TTC549 (cell line): ENCODE data around the gene PDE7B.

Source experiments
- FAIRE-seq: peaks from 2 replicates; lab custom pipeline; 2012; peaks lifted over from hg19 to GRCh38; lab: Jason Lieb, UNC

Gene PDE7B

GRCh38 chr6:135990855-135991464, 139.5 kb downstream of the PDE7B start:
- no peak for FAIRE-seq

- FAIRE-seq, result no peak
Observed at GRCh38 chr6:135992739-135993138, 141.2 kb downstream of the PDE7B start.

GRCh38 chr6:135993361-135993760, 141.9 kb downstream of the PDE7B start:
- FAIRE-seq, result no peak

- no peak for FAIRE-seq
Observed at GRCh38 chr6:135994857-135995544, 143.5 kb downstream of the PDE7B start.

GRCh38 chr6:135995545-135995898, 144.0 kb downstream of the PDE7B start:
- FAIRE-seq, result no peak

GRCh38 chr6:135996668-135997067, 145.2 kb downstream of the PDE7B start:
- no peak for FAIRE-seq

- FAIRE-seq, result no peak
Observed at GRCh38 chr6:135999393-135999792, 147.9 kb downstream of the PDE7B start.

- no peak for FAIRE-seq
Observed at GRCh38 chr6:136007345-136007744, 155.8 kb downstream of the PDE7B start.

GRCh38 chr6:136011475-136011874, 160.0 kb downstream of the PDE7B start:
- no peak for FAIRE-seq

GRCh38 chr6:136012198-136012887, 160.8 kb downstream of the PDE7B start:
- no peak for FAIRE-seq

GRCh38 chr6:136012943-136013342, 161.4 kb downstream of the PDE7B start:
- no peak for FAIRE-seq

- FAIRE-seq, result no peak
Observed at GRCh38 chr6:136014454-136015437, 163.2 kb downstream of the PDE7B start.

GRCh38 chr6:136015531-136015930, 164.0 kb downstream of the PDE7B start:
- FAIRE-seq, result no peak

GRCh38 chr6:136016228-136017225, 165.0 kb downstream of the PDE7B start:
- no peak for FAIRE-seq

- no peak for FAIRE-seq
Observed at GRCh38 chr6:136020691-136021090, 169.2 kb downstream of the PDE7B start.

- FAIRE-seq, result no peak
Observed at GRCh38 chr6:136022224-136022874, 170.8 kb downstream of the PDE7B start.

- FAIRE-seq, result no peak
Observed at GRCh38 chr6:136024711-136025110, 173.2 kb downstream of the PDE7B start.

GRCh38 chr6:136025736-136026135, 174.2 kb downstream of the PDE7B start:
- FAIRE-seq, result no peak

GRCh38 chr6:136030131-136030530, 178.6 kb downstream of the PDE7B start:
- FAIRE-seq, result no peak

GRCh38 chr6:136031982-136032381, 180.5 kb downstream of the PDE7B start:
- FAIRE-seq, result no peak

GRCh38 chr6:136033416-136033815, 181.9 kb downstream of the PDE7B start:
- FAIRE-seq, result no peak
